ENCODE results near the gene DOCK2.

The DOCK2 gene

GRCh38 chr5:169970911-169971765, 334.1 kb downstream of the DOCK2 start:
- in situ Hi-C loops (cut with MboI; ENCODE audit: low sequenced_read_pairs), result no loop called here

DNA sequence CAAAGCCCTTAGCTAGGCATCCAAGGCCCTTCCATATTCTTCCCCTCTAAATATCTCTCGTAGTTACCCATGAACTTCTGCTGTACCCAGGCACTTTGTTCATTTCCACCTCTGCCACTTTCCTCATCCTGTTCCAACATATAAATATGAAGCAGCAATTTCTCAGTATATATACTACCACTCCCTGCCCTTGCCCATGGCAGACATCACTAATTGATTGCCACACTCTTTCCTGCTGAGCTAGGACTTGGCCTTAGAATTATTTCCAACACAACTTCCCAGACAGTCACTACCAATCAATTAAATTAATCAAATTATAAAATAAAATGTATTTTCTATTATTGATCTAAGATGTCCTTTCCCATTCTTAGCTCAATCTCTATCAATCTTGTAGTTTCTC, 334.7 kb downstream of the DOCK2 start:
- in situ Hi-C loops (cut with MboI; ENCODE audit: low sequenced_read_pairs), result no loop called here

- in situ Hi-C loops (cut with MboI; ENCODE audit: low sequenced_read_pairs), result no loop called here
Observed at GRCh38 chr5:169973056-169973455, 336.0 kb downstream of the DOCK2 start.

DNA sequence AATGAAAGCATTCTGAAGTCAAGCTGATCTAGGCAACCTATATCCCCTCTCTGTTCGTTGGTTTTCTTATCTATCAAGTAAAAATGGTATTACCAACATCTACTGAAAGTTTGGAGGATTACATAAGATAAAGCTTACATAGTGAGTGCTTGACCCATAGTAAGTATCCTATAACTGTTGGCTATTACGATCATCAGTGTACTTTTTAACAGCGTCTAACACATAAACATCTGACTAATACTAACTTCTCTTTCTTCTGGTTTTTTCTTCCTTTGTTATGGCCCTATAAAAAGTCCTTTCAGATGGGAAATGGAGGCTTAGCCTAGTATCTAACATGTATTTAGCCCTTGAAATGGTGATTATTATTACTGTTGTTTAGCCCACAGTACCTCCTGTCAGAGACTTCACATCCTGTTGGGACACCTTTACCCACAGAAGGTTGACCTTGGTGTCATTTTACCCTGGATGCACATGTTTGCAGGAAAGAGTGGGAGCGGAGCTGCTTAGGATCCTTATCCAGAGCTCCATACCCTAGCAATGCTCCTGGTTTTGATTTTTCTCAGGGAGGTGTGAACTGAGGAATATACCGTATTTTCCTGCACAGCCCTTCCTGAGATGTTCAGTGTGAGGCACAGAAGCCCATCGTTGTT, 337.2 kb downstream of the DOCK2 start:
- in situ Hi-C loops (cut with MboI; ENCODE audit: low sequenced_read_pairs), result no loop called here

DNA sequence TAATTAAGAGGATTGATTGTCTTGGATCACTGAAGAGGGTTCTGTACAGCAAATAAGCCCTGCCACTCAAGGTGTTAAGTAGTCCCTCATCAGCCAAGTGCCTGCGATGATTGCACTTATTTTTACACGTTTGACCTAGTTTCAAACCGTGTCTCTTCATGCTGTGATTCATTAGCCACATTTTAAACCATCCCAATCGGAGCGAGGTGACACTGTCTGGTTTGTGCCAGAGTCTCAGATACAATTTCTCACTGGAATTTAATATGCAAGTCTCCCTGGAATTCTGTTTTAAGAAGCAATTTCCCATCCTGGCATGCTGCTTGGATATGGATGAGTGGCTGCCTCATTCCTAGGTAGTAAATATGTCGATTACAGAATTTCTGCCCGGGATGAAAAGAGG, 341.6 kb downstream of the DOCK2 start:
- in situ Hi-C loops (cut with MboI; ENCODE audit: low sequenced_read_pairs), result no loop called here

GRCh38 chr5:169979871-169980270, 342.8 kb downstream of the DOCK2 start:
- in situ Hi-C loops (cut with MboI; ENCODE audit: low sequenced_read_pairs), result no loop called here

DNA sequence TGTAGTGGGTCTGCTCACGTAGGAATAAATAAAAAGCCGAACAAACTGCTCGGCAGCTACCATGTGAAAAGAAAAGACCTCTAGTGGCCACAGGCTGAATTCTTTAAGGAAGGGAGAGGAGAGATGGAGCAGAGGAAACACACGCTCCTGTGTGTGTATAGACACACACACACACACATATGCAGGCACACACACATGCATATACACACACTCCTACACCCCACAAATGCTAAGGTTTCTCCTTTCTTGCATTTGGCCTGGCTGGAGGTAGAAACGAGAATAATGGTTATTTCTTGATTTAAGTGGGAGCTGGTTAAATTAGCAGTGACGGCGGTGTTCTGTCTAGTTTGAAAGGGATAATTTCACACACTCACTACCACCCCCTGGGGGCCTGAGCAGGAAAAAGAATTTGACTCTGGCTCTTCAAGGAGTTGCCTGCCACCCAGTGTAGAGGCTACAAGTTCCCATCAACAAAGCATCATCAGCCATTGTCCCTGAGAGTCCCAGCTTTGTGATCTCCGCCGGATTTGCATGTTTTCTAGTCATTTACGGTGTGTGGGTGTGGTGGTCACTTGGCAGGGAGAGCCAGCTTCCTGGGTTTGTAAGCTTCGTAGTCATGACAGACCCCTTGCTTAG, 343.5 kb downstream of the DOCK2 start, which contains the start of gene INSYN2B:
INSYN2B (minus strand) TSS at position 78 of the 636 bp plus-strand sequence. CDS start 96,597 bp downstream, outside the sequence.
- in situ Hi-C loops (cut with MboI; ENCODE audit: low sequenced_read_pairs), result no loop called here

GRCh38 chr5:169988206-169988605, 351.1 kb downstream of the DOCK2 start:
- in situ Hi-C loops (cut with MboI; ENCODE audit: low sequenced_read_pairs), result no loop called here

- in situ Hi-C loops (cut with MboI; ENCODE audit: low sequenced_read_pairs), result no loop called here
Observed at GRCh38 chr5:169988947-169989346, 351.9 kb downstream of the DOCK2 start.

DNA sequence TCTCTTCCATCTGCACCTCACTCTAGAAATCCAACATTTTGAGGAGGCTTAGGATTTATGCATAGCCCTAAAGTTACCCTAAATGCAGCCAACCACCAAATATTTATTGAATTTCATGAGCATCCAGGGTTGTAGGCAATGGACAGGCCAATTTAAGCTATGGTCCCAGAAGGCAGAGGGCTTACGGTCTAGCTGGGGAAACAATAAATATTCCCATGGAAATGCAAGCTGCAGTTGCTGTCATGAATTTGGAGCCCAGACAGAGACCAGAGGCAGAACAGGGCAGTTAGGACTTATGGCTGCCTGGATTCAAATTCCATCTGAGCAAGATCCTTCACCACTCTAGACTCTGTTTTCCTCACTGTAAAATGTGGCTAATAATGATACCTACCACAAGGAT, 352.3 kb downstream of the DOCK2 start:
- in situ Hi-C loops (cut with MboI; ENCODE audit: low sequenced_read_pairs), result no loop called here

DNA sequence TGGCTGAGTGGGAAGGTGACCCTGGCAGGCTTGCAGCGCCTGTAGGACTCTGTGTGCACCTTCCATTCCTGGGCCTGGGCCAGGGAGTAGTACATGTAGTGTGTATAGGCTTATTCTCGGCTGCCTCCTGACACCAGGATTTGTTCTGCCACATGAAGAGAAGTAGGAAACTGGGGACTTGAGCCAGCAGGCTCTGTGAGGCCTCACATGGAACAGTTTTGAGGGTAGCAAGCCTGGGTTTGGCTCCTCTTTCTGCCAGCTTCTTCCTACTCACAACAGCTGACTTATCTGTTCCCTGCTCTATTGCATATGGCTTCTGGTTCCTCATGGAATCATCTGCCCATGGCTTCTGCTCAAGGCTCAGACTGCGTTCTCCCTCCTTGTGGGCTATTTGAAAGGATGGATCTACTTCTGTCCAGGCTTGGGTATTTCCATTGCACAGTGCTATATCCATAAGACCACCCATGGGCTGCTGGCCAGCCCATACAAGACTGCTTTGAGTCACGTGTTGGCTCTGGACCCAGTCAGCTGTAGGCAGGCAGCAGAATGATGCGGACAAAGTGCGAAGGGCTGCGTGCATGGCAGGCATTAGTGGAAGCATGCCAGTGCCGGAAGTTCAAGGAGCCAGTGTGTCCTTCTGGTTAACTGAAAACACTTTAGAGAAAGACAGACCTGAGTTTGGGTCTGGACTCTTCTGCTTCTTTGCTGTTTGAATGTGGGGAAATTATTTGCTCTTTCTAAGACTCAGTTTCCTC, 354.2 kb downstream of the DOCK2 start:
- in situ Hi-C loops (cut with MboI; ENCODE audit: low sequenced_read_pairs), result no loop called here

DNA sequence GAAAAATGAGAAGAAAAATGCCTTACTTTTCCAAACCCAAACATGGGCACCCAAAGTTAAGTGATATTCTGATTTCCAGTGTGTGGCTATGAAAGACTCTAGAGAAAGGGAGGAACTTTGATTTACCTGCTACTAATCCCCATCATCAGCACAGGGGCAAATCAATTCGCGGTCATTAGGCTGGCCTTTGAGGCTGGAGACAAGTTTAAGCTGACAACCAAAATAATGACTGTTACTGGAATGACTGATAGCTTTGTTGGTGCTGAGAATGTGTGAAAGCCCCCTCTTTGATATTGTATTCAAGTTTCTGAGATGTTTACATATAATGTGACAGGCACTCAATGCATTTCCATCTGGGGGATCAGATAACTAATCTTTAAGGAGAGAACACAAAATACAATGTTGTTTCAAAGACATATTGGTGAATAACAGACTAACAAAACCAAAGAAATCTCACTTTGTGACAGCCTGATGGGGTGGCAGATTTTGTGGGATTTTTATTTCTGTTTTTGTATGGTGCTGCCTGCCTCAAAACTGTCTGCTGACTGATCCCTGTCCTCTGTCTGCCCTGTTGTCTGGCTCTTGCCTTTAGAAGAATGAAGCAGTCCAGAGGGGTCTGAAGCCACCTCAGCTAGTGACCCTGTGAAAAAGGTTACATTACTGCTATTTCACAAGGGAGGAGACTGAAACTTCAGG, 355.9 kb downstream of the DOCK2 start:
- in situ Hi-C loops (cut with MboI; ENCODE audit: low sequenced_read_pairs), result no loop called here

DNA sequence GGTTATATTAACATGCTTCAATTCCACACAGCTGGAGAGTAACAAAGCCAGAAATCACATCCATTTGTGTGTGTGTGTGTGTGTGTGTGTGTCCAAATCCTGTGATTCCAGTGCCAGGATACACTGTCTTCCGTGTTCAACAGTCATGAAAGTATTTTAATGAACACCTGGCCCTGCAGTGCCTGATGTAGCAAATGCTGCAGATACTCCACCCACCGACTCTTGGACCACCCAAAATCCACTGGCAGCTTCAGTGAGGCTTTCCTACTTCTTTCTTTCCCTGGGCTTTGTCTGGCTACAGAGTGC, 356.4 kb downstream of the DOCK2 start:
- in situ Hi-C loops (cut with MboI; ENCODE audit: low sequenced_read_pairs), result no loop called here

DNA sequence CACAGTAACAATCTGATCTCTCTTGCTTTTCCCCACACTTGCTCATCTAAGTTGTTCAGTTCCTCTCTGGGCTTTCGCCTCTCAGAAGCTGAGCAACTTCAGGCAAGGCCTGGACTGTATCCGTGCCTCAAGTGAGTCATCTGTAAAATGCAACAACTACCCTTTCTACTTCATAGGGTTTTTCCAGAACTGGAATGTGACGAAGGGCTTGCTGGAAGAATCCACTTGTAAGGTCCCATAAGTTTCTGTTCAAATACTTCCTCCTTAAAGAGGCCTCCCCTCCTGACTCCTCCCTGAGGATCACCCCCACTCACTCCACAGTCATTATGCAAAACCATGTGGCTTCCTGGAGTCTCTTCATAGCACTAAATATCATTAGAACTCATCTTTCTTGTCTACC, 360.7 kb downstream of the DOCK2 start:
- in situ Hi-C loops (cut with MboI; ENCODE audit: low sequenced_read_pairs), result no loop called here

GRCh38 chr5:169999621-170000020, 362.5 kb downstream of the DOCK2 start:
- in situ Hi-C loops (cut with MboI; ENCODE audit: low sequenced_read_pairs), result no loop called here

DNA sequence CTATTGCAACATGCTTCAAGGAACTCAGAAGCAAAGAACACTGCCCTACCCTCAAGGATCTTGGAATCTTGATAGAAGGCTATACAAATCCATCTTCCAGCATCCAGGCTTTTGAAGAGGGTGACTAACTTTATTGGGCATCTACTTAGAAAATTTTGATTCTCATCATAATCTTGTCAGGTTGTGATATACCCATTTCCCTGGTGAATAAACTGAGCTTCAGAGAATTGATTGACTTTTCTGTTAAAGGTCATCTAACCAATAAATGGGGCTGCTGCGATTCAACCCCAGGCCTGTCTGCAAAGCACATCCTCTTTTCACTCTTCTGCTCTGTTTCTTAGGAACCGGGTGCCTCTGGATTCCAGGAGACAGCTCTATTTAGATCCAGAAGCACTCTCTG, 363.1 kb downstream of the DOCK2 start:
- in situ Hi-C loops (cut with MboI; ENCODE audit: low sequenced_read_pairs), result no loop called here

- in situ Hi-C loops (cut with MboI; ENCODE audit: low sequenced_read_pairs), result no loop called here
Observed at GRCh38 chr5:170006021-170006420, 368.9 kb downstream of the DOCK2 start.

DNA sequence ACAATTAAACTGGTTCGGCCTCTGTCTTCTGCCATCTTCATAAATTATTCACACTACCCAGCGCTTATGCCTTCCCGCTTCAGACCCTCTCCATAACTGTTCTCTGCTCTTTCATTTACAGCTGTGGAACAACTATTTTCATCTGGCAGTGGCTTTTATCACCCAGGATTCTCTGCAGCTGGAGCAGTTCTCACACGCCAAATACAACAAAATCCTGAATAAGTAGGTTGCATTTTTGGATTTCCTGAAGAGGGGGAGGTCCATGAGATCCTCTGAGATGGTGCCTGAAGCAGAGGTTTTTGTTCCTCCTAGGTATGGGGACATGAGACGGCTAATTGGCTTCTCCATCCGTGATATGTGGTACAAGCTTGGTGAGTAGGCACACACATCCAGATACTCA, 371.3 kb downstream of the DOCK2 start:
- in situ Hi-C loops (cut with MboI; ENCODE audit: low sequenced_read_pairs), result no loop called here

DNA sequence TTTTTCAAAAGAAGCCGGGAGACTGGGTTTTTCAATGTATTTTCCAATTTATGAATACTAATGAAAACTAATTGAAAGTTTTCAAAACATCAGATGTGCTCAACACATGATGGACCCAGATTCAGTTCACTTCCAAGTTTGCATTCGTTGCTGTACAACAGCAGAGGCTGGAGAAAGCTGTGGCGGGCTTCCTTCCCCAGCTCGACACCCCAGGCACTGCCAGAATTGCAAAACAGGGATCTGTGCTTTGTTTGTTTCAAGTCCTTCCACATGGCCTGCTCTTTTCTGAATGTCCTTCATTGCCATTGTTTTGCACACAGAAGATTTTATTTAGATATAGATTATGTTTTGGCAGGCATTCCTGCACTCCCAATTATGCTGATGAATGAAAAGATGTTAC, 373.5 kb downstream of the DOCK2 start:
- in situ Hi-C loops (cut with MboI; ENCODE audit: low sequenced_read_pairs), result no loop called here

DNA sequence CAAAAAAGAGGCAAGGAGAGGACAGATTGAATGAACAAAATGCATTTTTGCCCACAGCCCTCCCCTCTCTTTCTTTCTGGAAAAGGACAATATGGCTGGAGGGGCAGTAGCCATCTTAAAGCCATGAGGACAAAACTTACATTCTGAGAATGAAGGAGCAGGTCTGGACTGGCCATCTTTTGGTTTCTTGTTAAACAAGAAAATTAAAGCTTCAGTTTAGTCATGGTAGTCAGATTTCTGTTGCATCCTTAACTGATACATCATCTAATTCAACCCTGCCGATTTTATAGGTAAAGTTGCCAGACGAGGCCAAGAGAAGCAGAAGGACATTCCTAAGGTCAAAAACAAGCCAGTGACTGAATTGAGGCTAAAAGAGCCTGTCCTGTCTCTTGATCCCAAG, 374.7 kb downstream of the DOCK2 start:
- in situ Hi-C loops (cut with MboI; ENCODE audit: low sequenced_read_pairs), result no loop called here

- in situ Hi-C loops (cut with MboI; ENCODE audit: low sequenced_read_pairs), result no loop called here
Observed at GRCh38 chr5:170012622-170013021, 375.5 kb downstream of the DOCK2 start.

All from HL-60/S4 treated with retinoic acid at 250 ng/mL for 4 days and 3 days (cell line).